Fibroblast of pulmonary artery (primary cell): ENCODE results near the gene SUCLG2.

Experiments
- DNase-seq: peaks from one replicate; pipeline ENCODE4 v3.0.0-alpha.2; 2010; ENCODE audit warnings: low read depth
- H3K4me3 ChIP-seq: replicated peaks from 2 replicates; pipeline ENCODE4 v1.5.1; 2011; ENCODE audit warnings: low read depth, mild to moderate bottlenecking, control low read depth, low read length, moderate library complexity
- TF ChIP-seq, protein P1 (sequence below): IDR thresholded peaks from 2 replicates; pipeline ENCODE4 v1.5.1; 2011; ENCODE audit warnings: mild to moderate bottlenecking, control low read depth, low read length, inconsistent platforms; ENCODE audit errors: missing control alignments

The SUCLG2 gene

DNA sequence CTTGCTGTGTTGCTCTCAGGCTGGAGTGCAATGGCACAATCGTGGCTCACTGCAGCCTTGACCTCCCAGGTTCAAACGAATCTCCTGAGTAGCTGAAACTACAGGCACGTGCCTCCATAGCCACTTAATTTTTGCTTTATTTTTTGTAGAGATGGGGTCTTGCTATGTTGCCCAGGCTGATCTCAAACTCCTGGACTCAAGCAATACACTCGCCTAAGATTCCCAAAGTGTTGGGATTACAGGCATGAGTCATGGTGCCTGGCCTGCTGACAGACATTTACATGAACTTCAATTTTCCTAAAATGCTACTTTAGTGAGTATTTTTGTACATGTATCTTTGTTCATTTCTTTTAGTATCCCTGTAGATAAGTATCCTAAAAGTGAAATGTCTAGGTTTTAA is 132.3 kb downstream of the SUCLG2 start:
- TF ChIP-seq, protein P1, sequence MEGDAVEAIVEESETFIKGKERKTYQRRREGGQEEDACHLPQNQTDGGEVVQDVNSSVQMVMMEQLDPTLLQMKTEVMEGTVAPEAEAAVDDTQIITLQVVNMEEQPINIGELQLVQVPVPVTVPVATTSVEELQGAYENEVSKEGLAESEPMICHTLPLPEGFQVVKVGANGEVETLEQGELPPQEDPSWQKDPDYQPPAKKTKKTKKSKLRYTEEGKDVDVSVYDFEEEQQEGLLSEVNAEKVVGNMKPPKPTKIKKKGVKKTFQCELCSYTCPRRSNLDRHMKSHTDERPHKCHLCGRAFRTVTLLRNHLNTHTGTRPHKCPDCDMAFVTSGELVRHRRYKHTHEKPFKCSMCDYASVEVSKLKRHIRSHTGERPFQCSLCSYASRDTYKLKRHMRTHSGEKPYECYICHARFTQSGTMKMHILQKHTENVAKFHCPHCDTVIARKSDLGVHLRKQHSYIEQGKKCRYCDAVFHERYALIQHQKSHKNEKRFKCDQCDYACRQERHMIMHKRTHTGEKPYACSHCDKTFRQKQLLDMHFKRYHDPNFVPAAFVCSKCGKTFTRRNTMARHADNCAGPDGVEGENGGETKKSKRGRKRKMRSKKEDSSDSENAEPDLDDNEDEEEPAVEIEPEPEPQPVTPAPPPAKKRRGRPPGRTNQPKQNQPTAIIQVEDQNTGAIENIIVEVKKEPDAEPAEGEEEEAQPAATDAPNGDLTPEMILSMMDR, result no peak
- H3K4me3 ChIP-seq, result no peak overlapping the region
- DNase-seq, result no peak

DNA sequence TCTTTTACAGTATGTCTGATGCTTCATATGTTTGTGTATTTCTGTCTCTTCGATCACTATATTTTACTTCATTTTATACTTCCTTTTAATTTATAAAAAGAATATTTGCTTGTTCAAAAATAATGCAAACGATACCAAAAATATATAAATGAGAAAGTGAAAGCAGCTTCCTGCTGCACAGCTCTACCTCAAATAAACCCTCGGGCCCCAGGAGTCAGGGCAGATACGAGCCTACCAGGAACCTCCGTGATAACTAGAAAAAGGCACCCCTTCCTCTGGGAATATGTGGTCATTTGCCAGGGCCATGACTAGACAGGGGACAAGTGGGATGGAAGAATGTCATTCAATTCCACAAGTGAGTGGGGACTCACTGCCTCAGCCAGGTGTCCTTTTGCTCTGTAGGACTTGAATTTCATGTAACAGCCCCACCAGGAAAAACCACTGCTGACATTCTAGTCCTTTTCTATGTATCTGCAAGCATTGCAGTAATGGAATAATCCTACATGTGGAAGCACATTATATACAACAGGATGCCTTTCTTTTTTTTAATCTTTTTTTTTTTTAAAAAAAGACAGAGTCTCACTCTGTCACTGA is 133.3 kb downstream of the SUCLG2 start:
- DNase-seq, result no peak
- no peak overlapping the region for H3K4me3 ChIP-seq
- TF ChIP-seq, protein P1, result no peak

DNA sequence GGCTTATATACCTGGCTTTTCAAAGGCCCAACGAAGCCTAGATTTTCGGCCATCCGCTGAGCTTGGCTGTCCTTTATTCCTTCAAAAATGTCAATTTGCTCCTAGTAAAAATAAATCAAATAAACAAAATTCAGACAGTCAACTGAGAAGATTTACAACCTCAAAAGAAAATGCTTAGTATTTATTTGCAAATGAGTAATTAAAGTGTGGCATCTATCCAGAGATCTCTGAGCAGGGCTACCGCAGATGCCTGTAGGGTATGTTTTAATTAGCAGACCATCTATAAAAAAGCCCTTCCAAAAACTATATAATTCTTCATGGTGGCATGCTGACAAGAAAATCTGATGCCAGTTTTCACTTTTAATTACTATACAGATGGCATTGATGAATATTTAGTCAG is 136.2 kb downstream of the SUCLG2 start:
- no peak overlapping the region for H3K4me3 ChIP-seq
- TF ChIP-seq, protein P1, result no peak
- no peak for DNase-seq

DNA sequence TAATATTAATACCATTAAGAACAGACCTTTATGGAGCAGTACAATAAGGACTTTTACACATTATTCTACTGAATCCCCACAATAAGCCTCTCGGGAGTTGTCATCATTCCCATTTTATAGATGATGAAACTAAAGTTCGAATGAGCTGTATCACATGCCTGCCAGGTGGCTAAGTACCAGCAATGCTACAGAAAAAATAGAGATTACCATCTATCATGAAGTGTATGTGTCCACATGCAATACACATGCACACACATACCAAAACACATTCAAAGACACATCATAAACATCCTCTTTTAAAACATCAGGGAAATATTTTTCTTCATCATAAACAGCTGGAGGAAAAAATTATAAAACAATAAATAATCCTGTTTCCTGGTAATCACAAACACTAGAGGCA is 136.6 kb downstream of the SUCLG2 start:
- TF ChIP-seq, protein P1, result no peak
- no peak for DNase-seq
- no peak overlapping the region for H3K4me3 ChIP-seq

DNA sequence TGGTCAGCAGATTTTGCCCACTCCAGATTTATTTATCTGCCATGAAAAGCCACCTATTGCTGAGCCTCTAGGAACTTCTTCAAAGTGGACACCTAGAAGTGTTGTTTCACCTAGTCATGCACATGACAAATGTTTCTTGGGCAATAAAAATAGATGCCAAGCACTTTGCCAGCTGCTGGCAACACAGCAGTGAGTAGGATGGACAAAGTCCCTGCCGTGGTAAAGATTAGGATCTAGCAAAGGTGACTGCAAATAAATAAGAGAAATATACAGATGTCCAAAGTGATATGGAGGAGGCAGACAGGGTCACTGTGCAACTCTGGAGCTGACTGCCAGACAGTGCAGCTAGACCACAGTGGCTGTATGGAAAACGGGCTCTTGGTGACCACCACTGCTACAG is 137.9 kb downstream of the SUCLG2 start:
- no peak for DNase-seq
- TF ChIP-seq, protein P1, result no peak
- H3K4me3 ChIP-seq, result no peak overlapping the region

DNA sequence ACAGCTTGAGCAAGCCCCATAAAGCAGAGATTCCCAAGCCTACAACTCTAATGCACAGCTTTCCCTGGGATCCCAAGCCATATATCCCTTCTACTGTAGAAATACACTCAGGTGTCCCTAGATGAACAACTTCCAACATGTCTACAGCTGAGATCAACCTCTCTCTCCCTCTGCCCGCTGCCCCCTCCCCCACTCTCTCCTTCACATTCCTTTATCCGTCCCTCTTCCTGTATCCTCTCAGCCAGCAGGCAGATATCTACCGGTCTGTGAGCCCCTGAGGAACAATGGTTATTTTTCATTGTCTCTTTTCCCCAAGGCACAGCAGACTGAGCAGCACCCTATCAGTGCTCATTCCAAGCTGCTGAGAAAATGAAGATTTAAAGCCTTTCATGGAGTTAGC is 138.6 kb downstream of the SUCLG2 start:
- DNase-seq, result peak; percentile 40
- TF ChIP-seq, protein P1, result no peak
- no peak overlapping the region for H3K4me3 ChIP-seq

DNA sequence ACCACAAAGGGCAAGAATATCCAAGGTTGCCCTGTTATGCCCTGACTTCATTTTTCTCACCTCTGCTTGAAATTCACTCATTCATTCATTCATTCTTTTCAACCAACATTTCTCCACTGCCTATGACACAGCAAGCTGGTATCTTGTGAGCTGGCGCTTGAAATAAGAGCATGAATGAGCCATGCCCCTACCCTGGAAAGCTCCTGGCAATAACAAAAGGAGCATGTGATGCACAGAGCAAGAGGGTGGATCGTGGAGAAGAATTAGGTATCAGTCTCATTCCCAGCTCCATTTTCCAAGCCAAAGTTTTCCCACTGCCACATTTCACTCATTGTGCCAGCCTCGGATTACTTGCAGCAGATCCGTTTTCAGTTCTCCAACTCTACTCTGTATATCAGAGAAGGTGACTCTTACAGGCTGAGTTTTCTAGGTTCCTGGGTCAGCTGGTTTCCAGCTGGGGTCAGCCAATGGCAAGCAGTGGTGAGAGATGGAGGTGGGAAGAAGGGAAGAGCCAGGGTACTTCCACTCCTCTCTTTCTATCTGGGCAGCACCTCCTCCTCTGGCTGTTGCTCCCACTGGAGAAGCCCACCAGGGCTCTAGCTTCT is 144.8 kb downstream of the SUCLG2 start:
- peak; percentile 3 for DNase-seq
- H3K4me3 ChIP-seq, result no peak overlapping the region
- TF ChIP-seq, protein P1, result no peak
